Liver (tissue), 9 donors: ENCODE data around the gene ORC5. TPM values are rescaled to one million over a fixed set of nuclear protein-coding genes. Genes with fewer than 3 reads are reported as not detected.

Experiments used
- DNase-seq: peaks from one replicate; pipeline ENCODE4 v3.0.0-alpha.2; 2017; ENCODE audit warnings: low spot score
- H3K27ac ChIP-seq, 2 donors: one replicate each; pipeline ENCODE4 v1.7.0; 2013; ENCODE audit warnings: inconsistent platforms in 2 of 2, low read length in 2 of 2, control low read depth in 1 of 2, low read depth in 1 of 2, mild to moderate bottlenecking in 1 of 2
- H3K27me3 ChIP-seq, 4 donors: one replicate each; pipeline versions ENCODE4 v1.6.1 to v1.7.0; 2013; ENCODE audit warnings: low read length in 3 of 4, inconsistent platforms in 1 of 4, mild to moderate bottlenecking in 1 of 4, moderate library complexity in 1 of 4; ENCODE audit not compliant: control insufficient read depth in 4 of 4, insufficient read depth in 4 of 4
- H3K36me3 ChIP-seq, 4 donors: one replicate each; pipeline versions ENCODE4 v1.6.1 to v1.7.0; 2013; ENCODE audit warnings: low read length in 3 of 4, mild to moderate bottlenecking in 3 of 4, low read depth in 1 of 4, moderate library complexity in 1 of 4; ENCODE audit not compliant: control insufficient read depth in 4 of 4, insufficient read depth in 3 of 4
- H3K4me1 ChIP-seq, 4 donors: one replicate each; pipeline versions ENCODE4 v1.6.1 to v1.7.0; 2013; ENCODE audit warnings: low read length in 3 of 4, mild to moderate bottlenecking in 3 of 4, moderate library complexity in 1 of 4; ENCODE audit not compliant: control insufficient read depth in 4 of 4, insufficient read depth in 4 of 4
- H3K4me3 ChIP-seq, 3 donors: one replicate each; pipeline versions ENCODE4 v1.6.1 to v1.7.0; 2013; ENCODE audit warnings: low read length in 3 of 3, control low read depth in 1 of 3, low read depth in 1 of 3, mild to moderate bottlenecking in 1 of 3
- H3K9ac ChIP-seq, 2 donors: one replicate each; pipeline ENCODE4 v1.7.0; 2013; ENCODE audit warnings: low read length in 2 of 2, mild to moderate bottlenecking in 2 of 2, moderate library complexity in 2 of 2, control low read depth in 1 of 2, low read depth in 1 of 2
- H3K9me3 ChIP-seq, 4 donors: one replicate each; pipeline versions ENCODE4 v1.6.1 to v1.7.0; 2013; ENCODE audit warnings: low read length in 3 of 4; ENCODE audit not compliant: control insufficient read depth in 4 of 4
- ATF3 ChIP-seq: IDR thresholded peaks from 2 replicates; pipeline ENCODE4 v1.6.1; 2016; ENCODE audit warnings: antibody characterized with exemption
- CTCF ChIP-seq: fragments of 150-350 bp; IDR thresholded peaks from 2 replicates; pipeline ENCODE4 v1.5.1; 2017; ENCODE audit warnings: improper control_type of control experiment, low read depth, low read length; ENCODE audit not compliant: missing input control
- EGR1 ChIP-seq, 2 donors: IDR thresholded peaks; 2 replicates each; pipeline ENCODE4 v1.6.1; 2016 to 2018; ENCODE audit warnings: antibody characterized with exemption in 2 of 2, low read depth in 2 of 2
- FOXA2 ChIP-seq: IDR thresholded peaks from 2 replicates; pipeline ENCODE4 v1.6.1; 2016; ENCODE audit warnings: antibody characterized with exemption
- JUND ChIP-seq, 2 donors: IDR thresholded peaks; 2 replicates each; pipeline ENCODE4 v1.6.1; 2016; ENCODE audit warnings: antibody characterized with exemption in 2 of 2
- NR2F2 ChIP-seq: IDR thresholded peaks from 2 replicates; pipeline ENCODE4 v1.6.1; 2016; ENCODE audit warnings: antibody characterized with exemption
- RAD21 ChIP-seq, 2 donors: IDR thresholded peaks; 2 replicates each; pipeline ENCODE4 v1.6.1; 2016; ENCODE audit warnings: antibody characterized with exemption in 2 of 2, mild to moderate bottlenecking in 2 of 2
- RXRA ChIP-seq, 2 donors: IDR thresholded peaks; 2 replicates each; pipeline ENCODE4 v1.6.1; 2017 to 2018; ENCODE audit warnings: antibody characterized with exemption in 2 of 2, mild to moderate bottlenecking in 1 of 2
- SP1 ChIP-seq: IDR thresholded peaks from 2 replicates; pipeline ENCODE4 v1.6.1; 2018; ENCODE audit warnings: antibody characterized with exemption, mild to moderate bottlenecking
- YY1 ChIP-seq: IDR thresholded peaks from 2 replicates; pipeline ENCODE4 v1.6.1; 2016; ENCODE audit warnings: antibody characterized with exemption, mild to moderate bottlenecking
- WGBS: extraction: QIAGEN DNeasy Blood & Tissue Kit; methylation state at CpG from one replicate; pipeline ENCODE4 v1.1.7; 2013; 5-methylcytosine and 5-hydroxymethylcytosine counted together
- polyA plus RNA-seq, 2 donors: library from polyadenylated mRNA; stranded (reverse) in 1 of 2; unstranded in 1 of 2; fragments of 200-250 nt in 1 of 2; fragments of >200 nt in 1 of 2; fragmentation: Nextera tagmentation in 1 of 2; extraction: Ambion mirVana in 1 of 2; gene quantifications; one replicate each; pipeline versions ENCODE4 v1.2.1 to v1.2.3, GENCODE V29; 2013 to 2015
- total RNA-seq, 2 donors: library from RNA; depleted of rRNA; stranded (reverse); fragments of >200 nt; gene quantifications; one replicate each; pipeline ENCODE4 v1.2.3, GENCODE V29; 2014
- TF ChIP-seq, protein P1 (sequence below): IDR thresholded peaks from 2 replicates; pipeline ENCODE4 v1.6.1; 2016; ENCODE audit warnings: antibody characterized with exemption
- TF ChIP-seq, protein P2 (sequence below): IDR thresholded peaks from 2 replicates; pipeline ENCODE4 v1.6.1; 2016; ENCODE audit warnings: antibody characterized with exemption, mild to moderate bottlenecking
- donor health status: healthy.
- donor health status: healthy.
- donor health status: healthy.
- donor health status: healthy.
- donor health status: healthy.

Gene ORC5
- total and polyA plus RNA-seq, 4 donors = 8.4 to 20.7 (median 11.5) TPM

DNA sequence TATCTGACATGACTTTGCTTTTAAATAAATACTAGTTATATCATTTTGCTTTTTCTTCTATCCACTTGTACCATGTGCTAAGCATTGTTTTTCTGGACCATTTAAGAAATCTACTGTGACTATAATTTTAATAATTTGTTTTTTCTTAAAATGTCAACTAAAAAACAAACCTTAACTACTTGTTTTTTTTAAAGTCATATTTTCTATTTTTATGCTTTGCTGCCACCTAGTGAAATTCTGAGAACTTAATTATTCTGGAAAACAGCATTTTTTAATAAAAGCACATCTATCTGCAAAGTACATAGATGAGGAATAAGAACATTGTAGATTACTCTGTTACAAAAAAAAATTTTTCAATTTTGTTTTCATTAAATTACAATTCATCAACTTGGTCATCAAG is 47.4 kb downstream of the ORC5 start:
- H3K4me3 ChIP-seq = no peak overlapping the region
- no peak overlapping the region for H3K27ac ChIP-seq
- H3K4me1 ChIP-seq = no peaks in the 10 kb centered on the region
- peak; percentile 32 for TF ChIP-seq CTCF
- no peak for TF ChIP-seq SP1
- no peak for TF ChIP-seq JUND (IDR thresholded peaks at IDR 0.05)
- TF ChIP-seq ATF3 = no peak
- no peak for TF ChIP-seq FOXA2
- TF ChIP-seq, protein P1, sequence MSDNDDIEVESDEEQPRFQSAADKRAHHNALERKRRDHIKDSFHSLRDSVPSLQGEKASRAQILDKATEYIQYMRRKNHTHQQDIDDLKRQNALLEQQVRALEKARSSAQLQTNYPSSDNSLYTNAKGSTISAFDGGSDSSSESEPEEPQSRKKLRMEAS = no peak
- peak; percentile 70 to 71 for TF ChIP-seq RAD21 (IDR thresholded peaks at IDR 0.05)
- H3K9ac ChIP-seq = no peak overlapping the region
- H3K27me3 ChIP-seq = no peaks in the 10 kb centered on the region
- no peak for DNase-seq
- peaks cover 0 to 16% (median 7%) of the 10 kb centered on the region in 4 donors for H3K36me3 ChIP-seq
- no peaks in the 10 kb centered on the region for H3K9me3 ChIP-seq

DNA sequence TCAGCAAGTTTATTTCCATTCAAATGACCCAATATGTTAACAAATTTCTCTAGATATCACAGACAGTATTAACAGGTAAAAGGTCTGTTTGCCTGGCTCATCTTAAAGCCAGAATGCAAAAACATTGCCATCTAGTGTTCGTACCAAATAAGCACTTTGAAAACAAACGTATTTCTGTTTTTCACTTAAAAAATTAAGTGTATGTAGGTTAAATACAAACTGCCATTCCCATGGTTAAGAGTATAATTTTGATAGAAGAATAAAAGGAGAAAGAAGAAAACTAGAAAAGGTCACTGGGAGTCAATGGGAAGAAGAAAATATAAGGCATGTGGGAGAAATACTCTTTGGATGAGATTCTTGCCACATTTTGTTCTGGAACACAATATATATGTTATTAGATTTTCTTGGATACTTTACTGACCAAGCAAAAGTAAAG is 51.0 kb downstream of the ORC5 start:
- TF ChIP-seq RAD21 (IDR thresholded peaks at IDR 0.05) (peak; percentile 85 to 90), FOXA2 (no peak), CTCF (peak; percentile 55), ATF3 (no peak)
- H3K9ac ChIP-seq = no peak overlapping the region
- H3K27ac ChIP-seq = no peak overlapping the region
- DNase-seq = no peak
- WGBS = 14% methylated on average over 2 of the region's 2 CpGs
- no peaks in the 10 kb centered on the region for H3K9me3 ChIP-seq
- no peaks in the 10 kb centered on the region for H3K27me3 ChIP-seq
- no peaks in the 10 kb centered on the region for H3K4me1 ChIP-seq
- H3K36me3 ChIP-seq = peaks cover 0 to 4% (median 1%) of the 10 kb centered on the region in 4 donors
- no peak overlapping the region for H3K4me3 ChIP-seq

GRCh38 chr7:104153287-104153686 is 54.5 kb downstream of the ORC5 start:
- Histone ChIP-seq H3K4me3 (no peak overlapping the region), H3K9me3 (no peaks in the 10 kb centered on the region), H3K27ac (no peak overlapping the region), H3K27me3 (no peaks in the 10 kb centered on the region), H3K36me3 (peaks cover 0 to 4% (median 0%) of the 10 kb centered on the region in 4 donors), H3K4me1 (peaks cover 0 to 3% (median 0%) of the 10 kb centered on the region in 4 donors), H3K9ac (no peak overlapping the region)
- WGBS = 71% methylated on average over 4 of the region's 4 CpGs
- no peak for DNase-seq
- TF ChIP-seq, protein P1 = no peak
- TF ChIP-seq JUND (IDR thresholded peaks at IDR 0.05) (no peak), EGR1 (IDR thresholded peaks at IDR 0.05; ENCODE audit: low read depth in 2 of 2) (no peak), YY1 (no peak), CTCF (no peak), FOXA2 (no peak), NR2F2 (no peak), ATF3 (no peak), RXRA (IDR thresholded peaks at IDR 0.05) (no peak)
- TF ChIP-seq, protein P2, sequence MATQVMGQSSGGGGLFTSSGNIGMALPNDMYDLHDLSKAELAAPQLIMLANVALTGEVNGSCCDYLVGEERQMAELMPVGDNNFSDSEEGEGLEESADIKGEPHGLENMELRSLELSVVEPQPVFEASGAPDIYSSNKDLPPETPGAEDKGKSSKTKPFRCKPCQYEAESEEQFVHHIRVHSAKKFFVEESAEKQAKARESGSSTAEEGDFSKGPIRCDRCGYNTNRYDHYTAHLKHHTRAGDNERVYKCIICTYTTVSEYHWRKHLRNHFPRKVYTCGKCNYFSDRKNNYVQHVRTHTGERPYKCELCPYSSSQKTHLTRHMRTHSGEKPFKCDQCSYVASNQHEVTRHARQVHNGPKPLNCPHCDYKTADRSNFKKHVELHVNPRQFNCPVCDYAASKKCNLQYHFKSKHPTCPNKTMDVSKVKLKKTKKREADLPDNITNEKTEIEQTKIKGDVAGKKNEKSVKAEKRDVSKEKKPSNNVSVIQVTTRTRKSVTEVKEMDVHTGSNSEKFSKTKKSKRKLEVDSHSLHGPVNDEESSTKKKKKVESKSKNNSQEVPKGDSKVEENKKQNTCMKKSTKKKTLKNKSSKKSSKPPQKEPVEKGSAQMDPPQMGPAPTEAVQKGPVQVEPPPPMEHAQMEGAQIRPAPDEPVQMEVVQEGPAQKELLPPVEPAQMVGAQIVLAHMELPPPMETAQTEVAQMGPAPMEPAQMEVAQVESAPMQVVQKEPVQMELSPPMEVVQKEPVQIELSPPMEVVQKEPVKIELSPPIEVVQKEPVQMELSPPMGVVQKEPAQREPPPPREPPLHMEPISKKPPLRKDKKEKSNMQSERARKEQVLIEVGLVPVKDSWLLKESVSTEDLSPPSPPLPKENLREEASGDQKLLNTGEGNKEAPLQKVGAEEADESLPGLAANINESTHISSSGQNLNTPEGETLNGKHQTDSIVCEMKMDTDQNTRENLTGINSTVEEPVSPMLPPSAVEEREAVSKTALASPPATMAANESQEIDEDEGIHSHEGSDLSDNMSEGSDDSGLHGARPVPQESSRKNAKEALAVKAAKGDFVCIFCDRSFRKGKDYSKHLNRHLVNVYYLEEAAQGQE = no peak
